T follicular helper cell (primary cell): Measurements from ENCODE around the gene PAQR9.
A peak's percentile ranks its signal among the peaks of the same experiment; 100 is the strongest.

Source experiments
- DNase-seq: peaks from one replicate; pipeline ENCODE4 v3.0.0-alpha.2; 2020; ENCODE audit warnings: low read depth

PAQR9 gene

DNA sequence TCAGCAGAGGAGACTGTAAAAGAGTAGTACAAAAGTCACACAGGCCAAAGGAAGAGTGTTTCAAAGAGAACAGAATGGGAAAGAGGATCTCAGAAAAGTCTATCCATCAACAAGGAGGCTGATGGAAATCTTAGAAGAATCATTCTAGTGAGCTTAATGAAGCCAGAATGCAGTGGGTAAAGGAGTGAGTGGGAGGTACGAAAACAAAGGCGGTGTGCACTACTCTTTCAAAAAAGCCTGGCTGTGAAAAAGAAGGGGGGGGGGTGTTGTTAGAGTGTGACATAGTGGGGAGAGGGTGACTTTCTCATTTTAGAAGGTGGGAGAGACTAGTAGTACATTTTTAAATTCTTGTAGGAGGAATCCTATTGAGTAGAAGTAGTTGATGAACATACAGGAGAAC, 11.7 kb downstream of the PAQR9 start:
- DNase-seq = no peak

DNA sequence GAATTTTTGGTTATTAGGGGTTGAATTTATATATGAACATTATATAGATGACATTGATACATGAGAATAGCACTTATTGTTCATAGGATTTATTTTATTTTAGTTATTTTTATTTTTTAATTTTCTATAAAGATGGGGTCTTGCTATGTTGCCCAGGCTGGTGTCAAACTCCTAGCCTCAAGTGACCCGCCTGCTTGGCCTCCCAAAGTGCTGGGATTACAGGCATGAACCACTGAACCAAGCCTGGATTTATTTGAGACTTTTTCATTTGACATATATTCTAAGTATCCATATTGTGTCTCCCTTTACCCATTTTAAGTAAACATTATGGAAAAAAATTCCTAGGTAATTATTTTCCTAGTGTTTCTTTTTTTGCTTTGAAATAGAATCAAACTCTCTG, 12.5 kb downstream of the PAQR9 start:
- no peak for DNase-seq

DNA sequence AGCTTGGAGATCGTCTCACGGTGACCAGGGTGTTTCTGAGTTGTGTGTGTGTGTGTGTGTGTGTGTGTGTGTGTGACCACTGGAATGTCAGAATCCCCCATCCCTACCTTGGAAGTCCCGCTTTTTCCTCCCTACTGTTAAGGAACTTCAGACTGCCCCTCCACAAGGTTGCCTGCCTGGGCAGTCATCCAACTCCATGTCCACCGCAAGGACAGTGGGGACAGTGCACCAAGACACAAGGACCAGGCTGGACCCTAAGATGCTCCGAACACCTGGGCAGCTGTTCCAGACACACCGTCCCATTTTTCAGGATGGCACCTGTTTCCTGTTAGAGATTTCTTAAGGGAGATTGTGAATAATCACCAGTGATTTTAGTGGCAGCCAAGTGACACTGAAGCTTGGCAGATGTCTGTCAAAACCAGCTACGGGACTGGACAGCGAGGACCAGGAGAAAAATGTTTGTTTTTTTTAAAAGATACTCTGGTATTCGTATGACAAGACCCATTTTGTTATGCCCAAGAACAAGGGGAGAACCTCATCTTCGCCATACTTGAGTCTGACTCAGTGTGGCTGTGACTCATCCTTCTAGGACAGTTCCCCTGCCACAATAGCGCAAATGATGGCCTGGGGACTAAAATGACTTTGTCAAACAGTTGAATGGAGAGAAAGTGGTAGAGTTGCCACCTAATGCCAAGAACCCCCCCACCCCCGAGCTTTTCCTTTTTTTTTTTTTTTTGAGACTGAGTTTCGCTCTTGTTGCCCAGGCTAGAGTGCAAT, 15.5 kb downstream of the PAQR9 start:
- no peak for DNase-seq

DNA sequence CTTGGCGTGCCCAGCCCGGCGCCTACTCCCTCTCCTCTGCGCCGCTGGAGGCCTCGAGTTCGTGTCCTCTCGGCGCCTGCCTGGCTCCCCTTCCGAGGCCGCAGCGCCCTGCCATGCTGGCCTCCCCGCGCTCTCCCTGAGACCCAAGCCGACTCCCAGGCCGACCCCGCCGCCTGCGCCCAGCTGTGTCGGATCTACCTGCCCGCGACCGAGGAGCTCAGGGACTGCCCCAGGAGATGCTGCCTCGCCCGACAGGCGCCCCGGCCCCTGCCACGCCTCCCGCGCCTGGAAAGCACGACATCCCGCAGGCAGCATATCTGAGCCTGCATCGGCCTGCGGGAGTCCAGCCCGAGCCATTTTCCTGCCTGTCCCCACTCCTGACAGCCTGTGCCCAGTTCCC, 16.1 kb downstream of the PAQR9 start:
- no peak for DNase-seq

DNA sequence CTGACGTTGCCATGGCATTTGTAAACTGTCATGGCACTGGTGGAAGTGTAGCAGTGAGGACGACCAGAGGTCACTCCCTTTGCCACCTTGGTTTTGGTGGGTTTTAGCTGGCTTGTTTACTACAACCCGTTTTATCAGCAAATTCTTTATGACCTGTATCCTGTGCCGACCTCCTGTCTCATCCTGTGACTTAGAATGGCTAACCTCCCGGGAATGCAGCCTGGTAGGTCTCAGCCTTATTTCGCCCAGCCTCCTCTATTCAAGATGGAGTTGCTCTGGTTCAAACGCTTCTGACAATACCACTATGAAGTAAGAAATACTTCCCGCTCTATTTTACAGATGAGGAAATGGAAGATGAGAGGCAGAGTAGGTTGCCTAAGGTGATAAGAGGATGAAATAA, 16.6 kb downstream of the PAQR9 start:
- DNase-seq = no peak

DNA sequence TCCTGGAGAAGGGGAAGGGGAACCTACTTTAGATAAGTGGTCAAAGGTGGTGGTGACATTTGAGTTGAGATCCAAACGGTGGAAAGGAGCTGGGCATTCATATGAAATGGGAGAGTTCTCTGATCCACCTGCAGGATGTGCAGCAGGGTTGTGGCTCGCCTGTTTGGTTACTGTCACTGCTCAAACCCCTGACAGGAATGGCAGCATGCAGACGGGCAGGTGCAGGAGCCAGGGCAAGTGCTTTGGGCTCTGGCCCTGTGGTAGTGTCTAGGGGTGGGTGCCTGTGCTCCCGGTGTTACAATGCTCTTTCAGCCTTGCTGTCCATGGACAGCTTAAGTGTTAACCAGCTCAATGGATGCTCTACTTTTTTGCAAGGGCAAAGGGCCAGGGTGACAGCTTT, 18.5 kb downstream of the PAQR9 start:
- DNase-seq = no peak

DNA sequence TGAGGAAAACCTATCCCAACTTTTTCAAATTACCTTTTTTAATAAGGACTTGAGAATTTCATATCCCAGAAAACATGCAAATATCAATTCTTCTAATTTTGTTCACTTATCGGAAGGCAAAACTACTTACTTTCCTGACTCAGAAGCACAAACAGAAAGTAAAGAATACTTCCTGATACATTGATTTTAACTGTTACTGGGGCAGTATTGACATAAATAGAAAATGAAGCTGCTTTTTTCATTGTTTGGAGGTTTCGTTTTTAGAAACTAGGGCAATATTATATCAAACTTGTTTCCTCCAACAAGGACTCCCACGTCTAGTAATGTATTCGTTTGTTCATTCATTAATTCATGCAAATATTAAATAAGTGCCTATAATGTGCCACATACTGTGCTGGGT, 19.1 kb downstream of the PAQR9 start:
- DNase-seq = no peak

DNA sequence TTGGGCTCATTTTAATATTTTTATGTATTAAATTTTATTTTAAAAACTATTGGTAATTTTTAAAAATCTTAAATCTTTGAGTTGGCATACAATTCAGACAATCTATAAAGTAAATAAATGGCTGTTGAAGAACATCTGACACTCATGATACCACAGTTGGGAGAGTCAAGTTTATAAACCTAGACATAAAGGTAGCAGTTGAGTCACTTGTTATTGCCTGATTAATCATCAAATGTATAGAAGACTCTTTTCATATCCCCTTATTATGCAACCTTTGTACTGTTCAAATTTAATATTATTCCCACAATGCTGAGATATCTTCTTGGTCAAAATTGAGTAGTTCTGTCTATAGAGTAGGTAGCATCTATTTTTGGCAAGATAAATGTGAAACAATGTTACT, 19.6 kb downstream of the PAQR9 start:
- no peak for DNase-seq

DNA sequence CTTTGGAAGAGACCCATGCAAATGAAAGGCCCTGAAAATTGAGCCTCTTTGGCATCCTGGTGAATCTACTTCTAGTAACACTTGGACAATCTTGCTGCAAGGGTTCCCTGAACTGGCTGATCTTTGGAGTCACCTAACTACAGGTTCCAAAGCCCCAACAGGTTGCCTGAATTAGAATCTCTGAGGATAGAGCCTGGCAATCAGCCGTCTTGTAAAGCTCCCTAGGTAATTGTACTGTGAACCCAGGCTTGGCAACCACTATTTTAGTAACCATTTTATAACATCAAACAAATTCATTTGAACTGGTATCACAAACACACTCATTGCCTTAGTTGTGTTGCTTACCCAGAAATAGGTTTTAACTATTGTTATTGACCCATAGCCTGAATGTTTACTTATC, 20.1 kb downstream of the PAQR9 start:
- DNase-seq = no peak

DNA sequence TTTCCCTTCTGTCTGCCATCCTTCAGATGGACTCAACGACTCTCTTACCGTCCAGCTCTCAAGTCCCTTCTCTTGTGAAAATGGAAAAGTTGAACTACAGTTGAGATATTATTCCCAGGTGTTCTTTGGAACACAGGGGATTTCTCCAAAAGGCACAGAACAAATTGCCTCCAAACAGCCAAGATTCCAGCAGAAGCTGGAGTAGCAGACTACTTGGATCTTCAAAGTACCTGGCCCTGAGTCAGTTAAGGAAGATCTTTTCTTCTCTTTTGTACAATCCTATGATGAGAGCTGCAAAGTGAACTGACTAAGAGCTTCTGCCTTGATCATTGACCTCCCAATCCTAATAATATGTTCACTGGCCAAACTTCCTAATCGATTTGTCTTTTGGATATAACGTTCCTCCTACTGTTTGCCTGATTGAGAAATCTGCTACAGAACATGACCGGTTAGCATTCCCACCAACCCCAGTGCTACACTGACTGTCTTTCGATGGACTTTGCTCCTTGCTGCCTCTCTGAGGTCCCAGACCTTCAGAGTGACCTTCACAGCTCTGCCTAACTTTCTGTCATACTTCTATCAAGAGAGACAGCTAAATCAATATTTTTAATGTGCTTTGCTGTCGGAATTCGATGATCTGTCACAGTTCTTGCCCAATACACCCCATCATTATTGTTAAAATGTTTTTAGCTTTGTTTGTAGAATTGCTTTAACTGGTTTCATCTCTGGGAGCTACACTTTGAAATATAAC, 21.9 kb downstream of the PAQR9 start:
- DNase-seq = no peak

DNA sequence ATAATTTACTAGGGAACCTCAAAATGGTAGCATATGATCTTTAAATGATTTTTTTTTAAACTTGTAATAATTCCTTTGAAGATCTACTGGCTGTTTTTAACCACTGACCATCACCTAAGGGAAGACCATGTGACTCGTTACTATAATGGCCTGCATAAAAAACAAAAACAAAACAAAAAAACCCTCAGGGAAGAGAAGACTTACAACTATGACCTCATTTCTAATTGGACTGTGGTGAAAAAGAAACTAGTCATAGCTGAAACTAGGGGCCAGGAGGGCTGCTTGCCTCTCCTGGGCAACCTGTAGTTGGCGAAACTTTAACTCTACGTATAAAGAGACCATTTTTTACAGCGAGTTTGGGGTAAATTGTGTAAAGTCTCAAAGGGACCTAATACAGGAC, 23.0 kb downstream of the PAQR9 start:
- DNase-seq = no peak

DNA sequence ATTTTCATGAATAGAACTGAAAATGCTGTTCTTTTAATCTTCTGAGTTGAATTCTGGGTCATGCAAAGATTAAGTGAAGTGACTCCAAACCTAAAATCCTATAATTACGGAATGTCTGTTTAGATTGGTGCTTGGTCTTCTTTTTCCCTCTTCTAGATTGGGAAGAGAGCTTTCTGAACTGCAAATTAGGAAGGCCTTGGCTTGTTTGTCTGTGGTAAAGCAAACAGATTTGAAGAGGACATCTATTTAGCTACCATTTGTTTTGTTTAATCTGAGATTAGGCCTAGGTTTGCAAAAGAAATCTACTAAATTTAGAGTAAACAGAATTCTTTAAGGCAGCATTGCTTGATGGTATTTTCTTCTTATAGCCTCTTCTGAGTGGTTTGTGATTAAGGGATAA, 23.5 kb downstream of the PAQR9 start:
- no peak for DNase-seq

DNA sequence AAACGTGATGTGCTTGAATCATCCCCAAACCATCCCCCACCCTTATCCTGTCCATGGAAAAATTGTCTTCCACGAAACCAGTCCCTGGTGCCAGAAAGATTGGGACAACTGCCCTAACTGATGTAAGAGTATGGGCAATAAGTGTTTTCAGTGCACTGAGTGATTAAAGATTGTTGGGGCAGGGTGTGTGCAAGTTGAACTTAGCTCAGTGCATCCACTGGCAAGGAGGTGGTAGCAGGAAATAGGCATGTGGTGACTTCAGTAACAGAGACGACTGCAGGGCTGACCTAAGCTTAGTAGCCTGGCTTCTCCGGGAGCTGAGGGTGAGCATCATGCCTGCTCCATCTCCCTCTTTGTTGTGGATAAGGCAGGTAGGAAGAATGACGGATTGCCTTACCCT, 27.5 kb downstream of the PAQR9 start:
- DNase-seq = no peak

DNA sequence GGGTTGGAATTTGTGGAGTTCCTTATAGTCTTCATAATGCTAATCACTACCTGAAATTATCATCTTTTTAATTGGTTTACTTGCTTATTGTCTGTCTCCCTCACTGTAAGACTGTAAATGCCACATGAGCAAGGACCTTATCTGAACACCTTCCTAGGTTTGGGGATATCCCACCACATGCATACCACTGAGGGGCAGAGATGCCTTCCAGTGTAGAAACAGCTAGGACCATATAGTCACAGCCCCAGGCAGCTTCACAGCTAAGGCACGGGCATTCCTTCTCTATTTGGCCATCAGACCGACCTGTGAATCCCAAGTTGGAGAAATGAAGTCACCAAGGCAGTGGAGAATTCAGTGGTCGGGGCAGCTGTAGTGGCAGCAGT, 28.6 kb downstream of the PAQR9 start:
- DNase-seq = no peak

DNA sequence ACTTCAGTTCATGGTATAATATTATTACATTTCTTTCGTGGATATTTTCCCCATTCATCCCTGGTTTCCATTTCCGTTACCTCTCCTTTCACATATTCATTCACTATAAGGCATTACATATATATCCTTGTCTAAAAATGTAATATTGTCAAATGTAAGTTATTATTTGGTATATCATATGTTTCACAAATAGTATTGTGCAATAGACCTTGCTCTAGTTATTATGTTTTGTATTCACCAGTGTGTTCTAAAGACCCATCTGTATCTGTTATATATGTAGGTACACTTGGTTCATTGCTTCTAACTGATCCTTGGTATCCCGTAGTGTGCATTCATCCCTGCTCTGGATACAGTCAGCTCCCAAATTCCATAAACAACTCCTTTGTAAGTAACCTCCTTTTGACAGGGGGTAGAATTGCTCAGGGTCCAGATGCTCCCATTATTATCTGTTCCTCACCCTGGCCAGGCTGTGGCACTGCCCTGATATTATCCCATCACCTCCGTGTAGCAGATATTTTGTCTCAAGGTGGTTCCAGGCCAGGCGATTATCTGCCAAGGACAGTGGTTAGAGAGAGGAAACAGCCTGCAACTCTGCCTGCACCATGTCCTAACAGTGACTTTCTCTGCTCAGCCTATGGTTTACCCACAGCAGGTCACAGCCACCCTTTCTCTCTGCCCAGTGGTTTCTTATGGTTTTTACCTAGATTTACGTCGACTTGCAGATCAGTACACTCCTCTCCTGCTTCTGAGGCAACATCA, 29.2 kb downstream of the PAQR9 start:
- DNase-seq = no peak

DNA sequence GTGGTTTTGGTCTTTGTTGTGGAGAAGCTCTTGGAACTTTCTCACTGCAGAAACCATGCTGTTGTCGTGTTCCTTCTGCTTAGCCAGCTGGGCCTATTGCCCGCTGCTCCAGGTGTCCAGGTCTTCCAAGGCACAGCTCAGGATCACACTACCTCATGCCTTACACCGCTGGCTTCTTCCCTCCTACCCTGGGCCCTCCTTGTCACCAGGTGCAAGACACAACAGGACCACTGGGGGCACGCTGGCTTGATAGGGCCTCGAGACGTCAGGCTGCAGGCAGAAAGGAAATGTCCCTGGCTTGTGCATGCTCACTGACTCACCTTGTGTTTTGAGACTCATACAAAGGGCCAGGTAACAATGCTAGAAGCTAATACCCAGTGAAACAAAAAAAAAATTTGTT, 32.3 kb downstream of the PAQR9 start:
- DNase-seq = peak; percentile 13

DNA sequence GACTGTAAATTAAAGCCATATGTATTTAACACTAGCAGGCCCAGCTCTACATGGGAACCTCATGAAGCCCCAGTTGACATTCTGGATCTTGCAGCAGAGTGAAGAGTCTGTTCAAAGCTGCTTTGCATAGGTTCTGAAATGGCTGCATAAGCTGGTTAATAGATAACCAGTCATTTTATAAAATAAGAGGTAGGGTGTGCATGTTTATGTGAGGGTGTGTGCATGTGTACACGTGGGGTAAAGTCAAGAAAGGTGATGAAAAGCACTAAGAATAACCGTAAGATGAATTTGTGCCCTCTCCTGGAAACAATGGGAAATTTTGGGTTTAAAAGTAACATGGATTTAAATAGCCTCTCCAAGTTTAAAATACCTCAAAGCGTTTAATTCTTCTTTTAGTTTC, 33.0 kb downstream of the PAQR9 start:
- no peak for DNase-seq

DNA sequence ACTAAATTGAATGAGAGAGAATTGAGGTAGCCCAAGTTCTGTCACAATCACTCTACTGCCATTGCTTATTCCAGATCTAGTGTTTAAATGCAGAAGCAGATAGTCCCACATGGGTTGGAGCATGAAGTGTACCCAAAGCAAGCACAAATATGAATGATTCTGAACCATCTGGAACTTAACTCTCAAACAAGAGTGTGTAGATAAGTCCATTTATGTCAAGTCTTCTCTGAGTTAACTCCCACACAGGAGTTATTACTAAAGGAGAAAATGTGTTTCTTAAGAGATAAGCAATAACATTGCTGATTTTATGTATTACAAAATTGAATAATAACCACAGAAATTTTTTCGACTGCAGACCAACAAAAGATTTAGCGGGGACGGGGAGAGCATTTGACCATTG, 33.6 kb downstream of the PAQR9 start:
- DNase-seq = no peak

DNA sequence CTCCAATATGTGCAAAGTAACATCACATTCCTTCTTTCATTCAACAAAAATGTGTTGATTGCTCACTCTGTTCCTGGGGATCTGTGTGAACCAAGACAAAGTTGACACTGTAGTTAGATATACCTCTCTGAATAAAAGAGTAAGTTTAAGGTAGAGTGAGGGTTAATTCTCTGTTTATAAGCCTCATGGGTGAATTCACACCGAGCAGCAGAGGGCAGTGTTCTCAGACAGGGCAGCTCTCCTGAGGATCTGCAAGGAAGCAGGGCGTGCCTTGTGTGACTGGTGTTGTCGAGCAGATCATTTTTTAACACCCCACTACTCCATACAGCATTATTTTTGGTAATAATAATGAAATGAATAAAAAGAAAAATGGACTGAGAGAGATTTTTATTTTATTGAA, 34.4 kb downstream of the PAQR9 start:
- peak; percentile 10 for DNase-seq

DNA sequence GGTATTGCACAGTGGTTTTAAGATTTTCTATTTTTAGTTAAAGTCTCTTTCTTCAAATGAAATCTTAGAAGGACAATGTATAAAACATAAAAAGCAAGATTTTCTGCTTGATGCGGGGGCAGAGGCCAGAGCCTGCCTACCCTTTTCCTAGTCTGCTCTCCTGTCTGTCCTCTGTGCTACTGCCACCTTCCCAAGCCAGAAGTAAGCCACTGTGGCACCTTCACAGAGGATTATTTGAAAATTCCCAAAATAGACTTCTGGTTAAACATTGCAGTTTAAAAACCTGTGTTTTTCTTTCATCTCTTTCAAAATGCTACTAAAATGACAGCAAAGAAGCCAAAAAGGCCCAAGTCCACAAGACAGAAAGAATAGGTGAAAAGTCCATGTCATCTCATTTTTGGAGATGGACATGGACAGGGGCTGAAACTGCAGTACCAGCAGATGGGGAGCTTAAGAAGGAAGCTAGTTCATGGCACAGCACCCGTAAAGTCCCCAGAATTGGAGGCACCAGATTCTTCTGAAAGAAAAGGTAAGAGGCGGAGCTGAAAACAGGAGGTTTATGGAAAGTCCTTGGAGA, 37.0 kb downstream of the PAQR9 start:
- no peak for DNase-seq

DNA sequence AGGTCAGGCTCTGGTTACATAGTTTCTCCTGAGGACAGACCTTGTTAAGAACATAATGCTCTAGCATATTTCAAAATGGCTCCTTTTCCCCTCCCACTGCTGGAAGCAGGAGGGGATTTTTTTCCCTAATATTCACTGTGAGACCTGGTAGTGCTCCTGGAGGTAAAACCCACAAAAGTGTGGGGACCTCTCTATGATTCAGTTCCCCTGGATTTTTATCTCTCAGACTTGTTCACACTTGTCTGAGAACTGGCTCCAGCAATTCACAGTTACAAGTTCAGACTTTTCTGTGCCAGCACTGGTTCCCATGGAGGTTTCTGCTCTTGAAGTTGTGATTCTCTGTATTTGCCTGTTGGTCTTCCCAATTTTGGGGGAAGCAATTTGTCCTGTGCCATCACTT, 38.3 kb downstream of the PAQR9 start:
- DNase-seq = no peak

DNA sequence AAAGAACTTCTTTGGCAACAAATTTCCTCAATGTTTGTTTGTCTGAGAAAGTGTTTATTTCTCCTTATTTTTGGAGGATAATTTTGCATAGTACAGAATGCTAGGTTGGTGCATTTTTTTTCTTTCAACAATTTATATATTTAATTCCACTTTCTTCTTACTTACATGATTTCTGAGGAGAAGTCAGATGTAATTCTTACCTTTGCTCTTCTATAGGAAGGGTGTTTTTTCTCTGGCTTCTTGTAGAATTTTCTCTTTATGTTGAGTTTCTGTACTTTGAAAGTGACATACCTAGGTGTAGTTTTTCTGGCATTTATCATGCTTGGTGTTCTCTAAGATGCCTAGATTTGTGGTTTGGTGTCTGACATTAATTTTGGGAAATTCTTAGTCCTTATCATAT, 39.8 kb downstream of the PAQR9 start:
- no peak for DNase-seq

DNA sequence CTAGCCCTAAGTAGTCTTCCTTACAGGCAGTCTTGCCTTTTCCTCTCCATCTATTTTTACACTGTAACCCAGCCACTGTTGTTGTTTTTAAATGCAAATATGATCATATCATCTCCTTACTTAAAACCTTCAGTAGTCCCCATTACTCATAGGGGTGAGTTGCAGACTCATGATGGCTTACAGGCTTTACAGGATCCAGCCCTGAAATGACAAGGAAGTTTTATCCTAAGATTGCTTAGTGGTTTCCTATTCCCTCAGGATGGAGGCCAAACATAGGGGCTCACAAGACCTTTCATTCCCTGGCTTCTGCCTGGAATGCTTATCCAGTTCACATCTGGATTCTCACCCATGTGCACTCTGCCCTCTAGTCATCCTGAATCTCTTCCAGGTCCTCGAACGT, 46.9 kb downstream of the PAQR9 start:
- DNase-seq = no peak
